HG02759 (cell line): ENCODE measurements around the gene PDSS2.
"Not testable (repeated sequence)": the region's sequence is repeated elsewhere in the genome, so short reads cannot be mapped to it uniquely, and the experiment has no call there.

Experiments used
- ATAC-seq: cut with Tn5 transposase; IDR thresholded peaks from one replicate; pipeline ENCODE4 v1.9.1; 2021; ENCODE audit warnings: mild to moderate bottlenecking, moderate library complexity; ENCODE audit not compliant: unreplicated experiment

Gene PDSS2

GRCh38 chr6:107280001-107280400 lies 179.4 kb downstream of the PDSS2 start:
- not testable (repeated sequence) for ATAC-seq

- ATAC-seq: no peak
Observed at GRCh38 chr6:107275330-107275865, 184.0 kb downstream of the PDSS2 start.

- ATAC-seq: no peak
Observed at GRCh38 chr6:107274288-107274687, 185.1 kb downstream of the PDSS2 start.

GRCh38 chr6:107272246-107272645 lies 187.1 kb downstream of the PDSS2 start:
- no peak for ATAC-seq

GRCh38 chr6:107271208-107271790 lies 188.1 kb downstream of the PDSS2 start:
- no peak for ATAC-seq

GRCh38 chr6:107267634-107268033 lies 191.7 kb downstream of the PDSS2 start:
- no peak for ATAC-seq

- no peak for ATAC-seq
Observed at GRCh38 chr6:107267006-107267405, 192.4 kb downstream of the PDSS2 start.

- no peak for ATAC-seq
Observed at GRCh38 chr6:107266563-107266962, 192.8 kb downstream of the PDSS2 start.

- no peak for ATAC-seq
Observed at GRCh38 chr6:107264357-107264840, 195.0 kb downstream of the PDSS2 start.

GRCh38 chr6:107259951-107260350 lies 199.4 kb downstream of the PDSS2 start:
- no peak for ATAC-seq

- no peak for ATAC-seq
Observed at GRCh38 chr6:107248147-107248546, 211.2 kb downstream of the PDSS2 start.

GRCh38 chr6:107246972-107247615 lies 212.3 kb downstream of the PDSS2 start:
- no peak for ATAC-seq

- no peak for ATAC-seq
Observed at GRCh38 chr6:107246249-107246971, 213.0 kb downstream of the PDSS2 start.

GRCh38 chr6:107244742-107245480 lies 214.5 kb downstream of the PDSS2 start:
- no peak for ATAC-seq

- ATAC-seq: no peak
Observed at GRCh38 chr6:107244082-107244741, 215.2 kb downstream of the PDSS2 start.

GRCh38 chr6:107243471-107243870 lies 215.9 kb downstream of the PDSS2 start:
- no peak for ATAC-seq

GRCh38 chr6:107237992-107238660 lies 221.2 kb downstream of the PDSS2 start:
- ATAC-seq: no peak

GRCh38 chr6:107235511-107235910 lies 223.9 kb downstream of the PDSS2 start:
- ATAC-seq: no peak

- ATAC-seq: no peak
Observed at GRCh38 chr6:107235007-107235406, 224.4 kb downstream of the PDSS2 start.

- ATAC-seq: no peak
Observed at GRCh38 chr6:107231243-107231642, 228.1 kb downstream of the PDSS2 start.
